GM23338 (cell line): ENCODE measurements around the gene KCNK3. TPM values are rescaled to one million over a fixed set of nuclear protein-coding genes. Genes with fewer than 3 reads are reported as not detected.
A peak's percentile ranks its signal among the peaks of the same experiment; 100 is the strongest.

Experiments
- ATAC-seq: fragments of 200-7000 bp; cut with Tn5 transposase; 3 replicates; pipeline ENCODE4 v1.9.1; 2020
- DNase-seq: peaks from one replicate; pipeline ENCODE4 v3.0.0-alpha.2; 2015; ENCODE audit warnings: low spot score
- H2AFZ ChIP-seq: fragments of 200-600 bp; sonication (generic); 2 replicates; pipeline ENCODE4 v1.8.0; 2016; ENCODE audit warnings: antibody characterized with exemption, mild to moderate bottlenecking, moderate library complexity
- H3F3A ChIP-seq: fragments of 200-600 bp; sonication (generic); replicated peaks from 2 replicates; pipeline ENCODE4 v1.8.0; 2017; ENCODE audit warnings: antibody characterized with exemption, mixed run types, low read depth
- H3K27ac ChIP-seq: fragments of 200-600 bp; sonication (generic); 2 replicates; pipeline ENCODE4 v1.6.1; 2016; ENCODE audit warnings: low read depth
- H3K27me3 ChIP-seq: fragments of 200-600 bp; sonication (generic); 2 replicates; pipeline ENCODE4 v1.8.0; 2016; ENCODE audit warnings: mild to moderate bottlenecking, mixed run types, moderate library complexity; ENCODE audit not compliant: insufficient read depth
- H3K36me3 ChIP-seq: fragments of 200-600 bp; sonication (generic); 2 replicates; pipeline ENCODE4 v1.8.0; 2016; ENCODE audit warnings: mild to moderate bottlenecking; ENCODE audit not compliant: insufficient read depth
- H3K4me1 ChIP-seq: fragments of 200-600 bp; sonication (generic); 2 replicates; pipeline ENCODE4 v1.8.0; 2016; ENCODE audit warnings: mild to moderate bottlenecking, moderate library complexity; ENCODE audit not compliant: insufficient read depth
- H3K4me2 ChIP-seq: fragments of 200-600 bp; sonication (generic); 2 replicates; pipeline ENCODE4 v1.7.1; 2017; ENCODE audit warnings: mixed run types
- H3K4me3 ChIP-seq: fragments of 200-600 bp; sonication (generic); 2 replicates; pipeline ENCODE4 v1.6.1; 2016; ENCODE audit warnings: mixed run types
- H3K79me2 ChIP-seq: fragments of 200-600 bp; sonication (generic); replicated peaks from 2 replicates; pipeline ENCODE4 v1.8.0; 2017; ENCODE audit warnings: mild to moderate bottlenecking; ENCODE audit not compliant: insufficient read depth
- H3K9me2 ChIP-seq: fragments of 200-600 bp; sonication (generic); 2 replicates; pipeline ENCODE4 v1.8.0; 2017; ENCODE audit not compliant: insufficient read depth
- H4K20me1 ChIP-seq: fragments of 200-600 bp; sonication (generic); replicated peaks from 2 replicates; pipeline ENCODE4 v1.8.0; 2017; ENCODE audit warnings: mild to moderate bottlenecking; ENCODE audit not compliant: insufficient read depth
- H3K27ac Mint-ChIP-seq: 2 replicates; pipeline ENCODE4 v1.8.0; 2020; ENCODE audit warnings: inconsistent platforms, mild to moderate bottlenecking, moderate library complexity, mixed read lengths
- H3K27me3 Mint-ChIP-seq: 3 replicates; pipeline ENCODE4 v1.8.0; 2022; ENCODE audit warnings: low read depth, mild to moderate bottlenecking, moderate library complexity, mixed read lengths, inconsistent platforms; ENCODE audit not compliant: insufficient read depth, poor library complexity
- H3K36me3 Mint-ChIP-seq: 3 replicates; pipeline ENCODE4 v1.8.0; 2021; ENCODE audit warnings: low read depth, mild to moderate bottlenecking, inconsistent platforms, moderate library complexity, mixed read lengths
- H3K4me1 Mint-ChIP-seq: 3 replicates; pipeline ENCODE4 v1.8.0; 2020; ENCODE audit warnings: mild to moderate bottlenecking, inconsistent platforms, mixed read lengths
- H3K4me3 Mint-ChIP-seq: 3 replicates; pipeline ENCODE4 v1.8.0; 2021; ENCODE audit warnings: moderate library complexity, mild to moderate bottlenecking, inconsistent platforms, mixed read lengths
- H3K9me3 Mint-ChIP-seq: 3 replicates; pipeline ENCODE4 v1.8.0; 2020; ENCODE audit warnings: moderate library complexity, mild to moderate bottlenecking, inconsistent platforms, mixed read lengths
- CREB1 ChIP-seq: fragments of 250-450 bp; sonication (Bioruptor Pico); IDR thresholded peaks from 2 replicates; pipeline ENCODE4 v1.5.0; 2020; ENCODE audit warnings: low read depth, mild to moderate bottlenecking, moderate library complexity
- EZH2phosphoT487 ChIP-seq: fragments of 200-600 bp; sonication (generic); IDR thresholded peaks from one replicate; pipeline ENCODE4 v1.8.1; 2018; ENCODE audit warnings: antibody characterized with exemption; ENCODE audit not compliant: unreplicated experiment
- JUNB ChIP-seq: IDR thresholded peaks from one replicate; pipeline ENCODE4 v1.6.1; 2016; ENCODE audit warnings: antibody characterized with exemption; ENCODE audit not compliant: unreplicated experiment
- NANOG ChIP-seq: IDR thresholded peaks from 2 replicates; pipeline ENCODE4 v1.6.1; 2016; ENCODE audit warnings: antibody characterized with exemption, borderline replicate concordance
- POLR2AphosphoS5 ChIP-seq: IDR thresholded peaks from 2 replicates; pipeline ENCODE4 v1.6.1; 2016; ENCODE audit warnings: antibody characterized with exemption, low read depth
- ZNF114 ChIP-seq: fragments of 250-450 bp; sonication (Bioruptor Pico); IDR thresholded peaks from 2 replicates; pipeline ENCODE4 v1.5.0; 2020; ENCODE audit warnings: mild to moderate bottlenecking, moderate library complexity
- ZNF331 ChIP-seq: fragments of 250-450 bp; sonication (Bioruptor Pico); IDR thresholded peaks from 2 replicates; pipeline ENCODE4 v1.5.0; 2020; ENCODE audit warnings: low read depth, mild to moderate bottlenecking, moderate library complexity
- polyA plus RNA-seq: library from polyadenylated mRNA; unstranded; fragments of >200 nt; fragmentation: Nextera tagmentation; extraction: Ambion mirVana; gene quantifications from 2 replicates; pipeline ENCODE4 v1.2.1, GENCODE V29; 2016
- total RNA-seq: library from RNA; depleted of rRNA; stranded (reverse); fragments of >200 nt; shearing (Covaris generic); gene quantifications from 2 replicates; pipeline ENCODE4 v1.2.3, GENCODE V29; 2014
- TF ChIP-seq, protein P1 (sequence below): fragments of 250-450 bp; sonication (Bioruptor Pico); IDR thresholded peaks from 2 replicates; pipeline ENCODE4 v1.5.0; 2020; ENCODE audit warnings: mild to moderate bottlenecking, moderate library complexity
- TF ChIP-seq, protein P2 (sequence below), 2 experiments: fragments of 200-600 bp in 1 of 2; sonication (generic) in 1 of 2; conservative IDR thresholded peaks; 2 replicates each; pipeline versions ENCODE4 v1.5.1 to v1.6.1; 2016 to 2017; ENCODE audit warnings: antibody characterized with exemption in 2 of 2, low read depth in 2 of 2, mild to moderate bottlenecking in 2 of 2, moderate library complexity in 1 of 2

KCNK3 gene
- total and polyA plus RNA-seq, 2 experiments from 2014 or later, result not detected

DNA sequence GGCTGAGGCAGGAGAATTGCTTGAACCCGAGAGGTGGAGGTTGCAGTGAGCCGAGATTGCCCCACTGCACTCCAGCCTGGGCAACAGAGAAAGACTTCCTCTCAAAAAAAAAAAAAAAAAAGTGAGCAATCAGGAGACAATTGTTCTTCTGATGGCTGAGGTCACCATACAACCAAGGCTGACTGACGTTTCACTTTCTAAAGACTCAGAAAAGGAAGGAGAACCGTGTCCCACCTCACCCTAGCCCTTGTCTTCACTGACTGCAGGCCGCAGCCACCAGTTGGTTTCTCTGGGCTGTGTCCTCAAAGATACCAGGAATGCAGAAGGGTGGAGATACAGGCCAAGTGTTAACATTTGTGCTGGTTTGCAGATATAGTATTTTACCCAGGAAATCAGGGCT, 63.8 kb downstream of the KCNK3 start:
- peaks cover 19% of the 10 kb centered on the region for H3K4me1 ChIP-seq
- H3K9me3 Mint-ChIP-seq, result peaks cover 8% of the 10 kb centered on the region
- peaks cover 47% of the 10 kb centered on the region for H3K4me1 Mint-ChIP-seq

DNA sequence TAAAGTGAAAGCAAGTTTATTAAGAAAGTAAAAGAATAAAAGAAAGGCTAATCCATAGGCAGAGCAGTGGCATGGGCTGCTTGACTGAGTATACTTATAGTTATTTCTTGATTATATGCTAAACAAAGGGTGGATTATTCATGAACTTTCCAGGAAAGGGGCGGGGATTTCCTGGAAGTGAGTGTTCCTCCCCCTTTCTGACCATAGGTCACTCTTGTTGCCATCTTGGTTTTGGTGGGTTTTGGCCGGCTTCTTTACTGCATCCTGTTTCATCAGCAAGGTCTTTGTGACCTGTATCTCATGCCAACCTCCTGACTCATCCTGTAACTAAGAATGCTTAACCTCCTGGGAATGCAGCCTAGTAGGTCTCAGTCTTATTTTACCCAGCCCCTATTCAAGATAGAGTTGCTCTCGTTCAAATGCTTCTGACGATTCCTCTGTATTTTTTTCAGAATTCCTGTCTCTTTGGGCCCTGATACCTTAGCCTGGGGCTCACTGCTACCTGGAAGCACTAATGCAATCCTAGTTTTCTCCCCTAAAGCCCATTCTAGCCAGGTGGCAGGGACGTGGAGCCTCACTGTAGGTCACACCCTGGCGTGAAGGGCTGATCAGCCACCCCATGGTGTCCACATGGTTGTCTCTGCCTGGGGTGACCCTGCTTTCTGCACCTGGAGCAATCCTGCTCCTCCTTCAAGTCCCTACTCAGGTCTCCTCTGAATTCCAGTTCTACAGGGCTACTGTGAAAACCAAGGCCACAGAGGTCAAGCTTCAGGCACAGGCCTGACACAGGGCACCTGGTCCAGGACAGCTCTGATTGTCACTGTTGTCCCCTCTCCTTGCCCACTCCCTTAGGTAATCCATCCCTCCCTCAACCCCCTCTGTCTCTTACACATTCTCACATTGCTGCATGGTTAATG, 65.6 kb downstream of the KCNK3 start:
- ATAC-seq, result peak; percentile 51
- Histone ChIP-seq H3K4me2 (0 out of 2 replicates have a peak overlapping the region, but pooled peaks have one; percentile 12), H2AFZ (no peak overlapping the region), H3F3A (no peaks in the 10 kb centered on the region; the same call in 1 of the 2 replicates), H3K27me3 (no peaks in the 10 kb centered on the region), H3K4me1 (peaks cover 9% of the 10 kb centered on the region), H3K79me2 (no peaks in the 10 kb centered on the region), H3K27ac (peak overlapping the region; percentile 85), H3K36me3 (no peaks in the 10 kb centered on the region), H3K4me3 (no peak overlapping the region), H3K9me2 (no peaks in the 10 kb centered on the region), H4K20me1 (no peaks in the 10 kb centered on the region)
- Mint-ChIP-seq H3K4me3 (peak overlapping the region; percentile 2; the same call in 1 of the 3 replicates), H3K9me3 (no peaks in the 10 kb centered on the region), H3K27me3 (peaks cover 6% of the 10 kb centered on the region), H3K4me1 (peaks cover 39% of the 10 kb centered on the region), H3K36me3 (no peaks in the 10 kb centered on the region), H3K27ac (peak overlapping the region; percentile 96)
- DNase-seq, result peak; percentile 78
- TF ChIP-seq, protein P1, sequence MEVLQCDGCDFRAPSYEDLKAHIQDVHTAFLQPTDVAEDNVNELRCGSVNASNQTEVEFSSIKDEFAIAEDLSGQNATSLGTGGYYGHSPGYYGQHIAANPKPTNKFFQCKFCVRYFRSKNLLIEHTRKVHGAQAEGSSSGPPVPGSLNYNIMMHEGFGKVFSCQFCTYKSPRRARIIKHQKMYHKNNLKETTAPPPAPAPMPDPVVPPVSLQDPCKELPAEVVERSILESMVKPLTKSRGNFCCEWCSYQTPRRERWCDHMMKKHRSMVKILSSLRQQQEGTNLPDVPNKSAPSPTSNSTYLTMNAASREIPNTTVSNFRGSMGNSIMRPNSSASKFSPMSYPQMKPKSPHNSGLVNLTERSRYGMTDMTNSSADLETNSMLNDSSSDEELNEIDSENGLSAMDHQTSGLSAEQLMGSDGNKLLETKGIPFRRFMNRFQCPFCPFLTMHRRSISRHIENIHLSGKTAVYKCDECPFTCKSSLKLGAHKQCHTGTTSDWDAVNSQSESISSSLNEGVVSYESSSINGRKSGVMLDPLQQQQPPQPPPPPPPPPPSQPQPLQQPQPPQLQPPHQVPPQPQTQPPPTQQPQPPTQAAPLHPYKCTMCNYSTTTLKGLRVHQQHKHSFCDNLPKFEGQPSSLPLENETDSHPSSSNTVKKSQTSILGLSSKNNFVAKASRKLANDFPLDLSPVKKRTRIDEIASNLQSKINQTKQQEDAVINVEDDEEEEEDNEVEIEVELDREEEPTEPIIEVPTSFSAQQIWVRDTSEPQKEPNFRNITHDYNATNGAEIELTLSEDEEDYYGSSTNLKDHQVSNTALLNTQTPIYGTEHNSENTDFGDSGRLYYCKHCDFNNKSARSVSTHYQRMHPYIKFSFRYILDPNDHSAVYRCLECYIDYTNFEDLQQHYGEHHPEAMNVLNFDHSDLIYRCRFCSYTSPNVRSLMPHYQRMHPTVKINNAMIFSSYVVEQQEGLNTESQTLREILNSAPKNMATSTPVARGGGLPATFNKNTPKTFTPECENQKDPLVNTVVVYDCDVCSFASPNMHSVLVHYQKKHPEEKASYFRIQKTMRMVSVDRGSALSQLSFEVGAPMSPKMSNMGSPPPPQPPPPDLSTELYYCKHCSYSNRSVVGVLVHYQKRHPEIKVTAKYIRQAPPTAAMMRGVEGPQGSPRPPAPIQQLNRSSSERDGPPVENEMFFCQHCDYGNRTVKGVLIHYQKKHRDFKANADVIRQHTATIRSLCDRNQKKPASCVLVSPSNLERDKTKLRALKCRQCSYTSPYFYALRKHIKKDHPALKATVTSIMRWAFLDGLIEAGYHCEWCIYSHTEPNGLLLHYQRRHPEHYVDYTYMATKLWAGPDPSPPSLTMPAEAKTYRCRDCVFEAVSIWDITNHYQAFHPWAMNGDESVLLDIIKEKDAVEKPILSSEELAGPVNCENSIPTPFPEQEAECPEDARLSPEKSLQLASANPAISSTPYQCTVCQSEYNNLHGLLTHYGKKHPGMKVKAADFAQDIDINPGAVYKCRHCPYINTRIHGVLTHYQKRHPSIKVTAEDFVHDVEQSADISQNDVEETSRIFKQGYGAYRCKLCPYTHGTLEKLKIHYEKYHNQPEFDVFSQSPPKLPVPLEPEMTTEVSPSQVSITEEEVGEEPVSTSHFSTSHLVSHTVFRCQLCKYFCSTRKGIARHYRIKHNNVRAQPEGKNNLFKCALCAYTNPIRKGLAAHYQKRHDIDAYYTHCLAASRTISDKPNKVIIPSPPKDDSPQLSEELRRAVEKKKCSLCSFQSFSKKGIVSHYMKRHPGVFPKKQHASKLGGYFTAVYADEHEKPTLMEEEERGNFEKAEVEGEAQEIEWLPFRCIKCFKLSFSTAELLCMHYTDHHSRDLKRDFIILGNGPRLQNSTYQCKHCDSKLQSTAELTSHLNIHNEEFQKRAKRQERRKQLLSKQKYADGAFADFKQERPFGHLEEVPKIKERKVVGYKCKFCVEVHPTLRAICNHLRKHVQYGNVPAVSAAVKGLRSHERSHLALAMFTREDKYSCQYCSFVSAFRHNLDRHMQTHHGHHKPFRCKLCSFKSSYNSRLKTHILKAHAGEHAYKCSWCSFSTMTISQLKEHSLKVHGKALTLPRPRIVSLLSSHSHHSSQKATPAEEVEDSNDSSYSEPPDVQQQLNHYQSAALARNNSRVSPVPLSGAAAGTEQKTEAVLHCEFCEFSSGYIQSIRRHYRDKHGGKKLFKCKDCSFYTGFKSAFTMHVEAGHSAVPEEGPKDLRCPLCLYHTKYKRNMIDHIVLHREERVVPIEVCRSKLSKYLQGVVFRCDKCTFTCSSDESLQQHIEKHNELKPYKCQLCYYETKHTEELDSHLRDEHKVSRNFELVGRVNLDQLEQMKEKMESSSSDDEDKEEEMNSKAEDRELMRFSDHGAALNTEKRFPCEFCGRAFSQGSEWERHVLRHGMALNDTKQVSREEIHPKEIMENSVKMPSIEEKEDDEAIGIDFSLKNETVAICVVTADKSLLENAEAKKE (CRISPR knock-in tag), result no peak
- TF ChIP-seq JUNB (no peak), ZNF331 (no peak), POLR2AphosphoS5 (no peak), CREB1 (no peak)
- TF ChIP-seq, protein P2, sequence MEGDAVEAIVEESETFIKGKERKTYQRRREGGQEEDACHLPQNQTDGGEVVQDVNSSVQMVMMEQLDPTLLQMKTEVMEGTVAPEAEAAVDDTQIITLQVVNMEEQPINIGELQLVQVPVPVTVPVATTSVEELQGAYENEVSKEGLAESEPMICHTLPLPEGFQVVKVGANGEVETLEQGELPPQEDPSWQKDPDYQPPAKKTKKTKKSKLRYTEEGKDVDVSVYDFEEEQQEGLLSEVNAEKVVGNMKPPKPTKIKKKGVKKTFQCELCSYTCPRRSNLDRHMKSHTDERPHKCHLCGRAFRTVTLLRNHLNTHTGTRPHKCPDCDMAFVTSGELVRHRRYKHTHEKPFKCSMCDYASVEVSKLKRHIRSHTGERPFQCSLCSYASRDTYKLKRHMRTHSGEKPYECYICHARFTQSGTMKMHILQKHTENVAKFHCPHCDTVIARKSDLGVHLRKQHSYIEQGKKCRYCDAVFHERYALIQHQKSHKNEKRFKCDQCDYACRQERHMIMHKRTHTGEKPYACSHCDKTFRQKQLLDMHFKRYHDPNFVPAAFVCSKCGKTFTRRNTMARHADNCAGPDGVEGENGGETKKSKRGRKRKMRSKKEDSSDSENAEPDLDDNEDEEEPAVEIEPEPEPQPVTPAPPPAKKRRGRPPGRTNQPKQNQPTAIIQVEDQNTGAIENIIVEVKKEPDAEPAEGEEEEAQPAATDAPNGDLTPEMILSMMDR (conservative IDR thresholded peaks at IDR 0.05; ENCODE audit: low read depth in 2 of 2), result no peak

More for the DNA sequence above, 63.8 kb downstream of the KCNK3 start:
- H3K27me3 Mint-ChIP-seq, result peaks cover 17% of the 10 kb centered on the region
- DNase-seq, result no peak
- no peak overlapping the region for H3K4me2 ChIP-seq
- H3K9me2 ChIP-seq, result 0 out of 2 replicates have a peak, but pooled peaks cover under 1% of the 10 kb centered on the region
- peaks cover 2% of the 10 kb centered on the region for H3F3A ChIP-seq
- no peaks in the 10 kb centered on the region for H3K79me2 ChIP-seq
- H3K4me3 ChIP-seq, result no peak overlapping the region
- peaks cover 15% of the 10 kb centered on the region for H3K27me3 ChIP-seq
- H3K36me3 ChIP-seq, result no peaks in the 10 kb centered on the region
- TF ChIP-seq EZH2phosphoT487 (no peak), CREB1 (no peak), ZNF331 (no peak), NANOG (no peak), POLR2AphosphoS5 (no peak), ZNF114 (no peak)
- TF ChIP-seq, protein P2 (conservative IDR thresholded peaks at IDR 0.05; ENCODE audit: low read depth in 2 of 2), result no peak
- H2AFZ ChIP-seq, result no peak overlapping the region
- H3K4me3 Mint-ChIP-seq, result no peak overlapping the region
- H3K27ac ChIP-seq, result no peak overlapping the region
- ATAC-seq, result no peak
- H4K20me1 ChIP-seq, result no peaks in the 10 kb centered on the region
- no peak overlapping the region for H3K27ac Mint-ChIP-seq
- H3K36me3 Mint-ChIP-seq, result peaks cover 7% of the 10 kb centered on the region
